ENCODE data around the gene ADAM15. TPM values are rescaled to one million over a fixed set of nuclear protein-coding genes. Genes with fewer than 3 reads are reported as not detected.
A peak's percentile ranks its signal among the peaks of the same experiment; 100 is the strongest.

The ADAM15 gene
- polyA plus RNA-seq, 3 donors = 44.5 to 202 (median 74.3) TPM

DNA sequence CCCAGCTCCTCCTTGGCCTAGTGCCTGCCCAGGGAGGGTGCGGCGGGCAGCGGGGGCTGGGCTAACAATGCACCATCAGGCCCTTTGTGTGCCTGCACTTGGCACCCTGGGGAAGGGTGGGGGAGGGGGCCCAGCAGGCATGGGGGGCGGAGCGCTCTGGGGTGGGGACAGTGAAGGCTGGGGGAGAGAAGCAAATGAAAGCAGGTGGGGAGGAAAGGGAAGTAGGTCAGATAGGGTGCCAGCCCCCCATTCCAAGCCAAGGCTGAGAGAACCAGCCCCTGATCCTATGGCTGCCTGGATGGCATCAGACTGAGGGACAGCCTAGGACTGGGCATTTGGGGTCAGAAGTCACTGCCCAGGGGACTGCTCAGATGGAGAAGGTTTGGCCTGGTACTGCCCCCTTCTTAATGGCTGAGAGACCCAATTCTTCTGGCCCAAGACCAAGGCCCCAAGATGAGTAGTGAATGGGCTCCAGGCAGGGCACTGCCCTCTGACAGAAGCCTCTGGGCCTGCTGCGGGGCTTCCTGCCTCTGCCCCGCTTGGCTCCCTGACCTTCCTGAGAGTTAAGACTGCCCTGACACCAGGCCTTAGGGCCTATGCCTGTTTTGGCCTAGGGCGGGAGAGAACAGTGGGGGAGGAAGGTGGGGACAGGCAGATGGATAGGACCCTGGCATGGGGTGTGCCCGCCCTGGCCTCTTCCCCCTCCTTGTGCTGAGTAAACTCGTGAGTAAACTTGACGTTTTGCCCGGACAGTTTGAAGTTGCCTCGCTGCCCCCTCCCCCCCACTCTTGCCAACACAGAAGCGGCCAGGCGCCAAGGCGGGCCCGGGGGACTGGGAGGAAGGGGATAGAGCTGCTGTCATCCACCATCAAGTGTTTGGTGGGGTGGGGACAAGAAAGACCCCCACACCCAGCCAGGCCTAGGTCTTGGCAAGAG, 45.8 kb upstream of the ADAM15 start:
- 25% methylated on average over 5 of the region's 17 CpGs for WGBS (ENCODE audit: insufficient coverage)
- H3K27ac ChIP-seq (ENCODE audit: low read depth in 1 of 2, low read length in 2 of 2) = peak overlapping the region; percentile 91 to 99
- Mint-ChIP-seq H3K27ac (peak overlapping the region; percentile 94 to 100 (median 99)), H3K36me3 (peaks cover 3 to 16% of the 10 kb centered on the region in 2 donors), H3K27me3 (ENCODE audit: low read depth in 3 of 3) (no peaks in the 10 kb centered on the region), H3K9me3 (no peaks in the 10 kb centered on the region), H3K4me1 (peaks cover 45% of the 10 kb centered on the region), H3K4me3 (peak overlapping the region; percentile 95 to 98)
- peak overlapping the region; percentile 100 for H3K4me2 ChIP-seq (replicated peaks; ENCODE audit: extremely low read depth, low read length, poor library complexity, severe bottlenecking)
- no peak overlapping the region for H2AFZ ChIP-seq (ENCODE audit: insufficient read depth, low read depth, low read length, poor library complexity, severe bottlenecking)
- H3K9me3 ChIP-seq (replicated peaks in 1 of 2; ENCODE audit: control insufficient read depth in 1 of 2, insufficient read depth in 1 of 2, low read length in 2 of 2) = no peaks in the 10 kb centered on the region
- TF ChIP-seq, protein P1, sequence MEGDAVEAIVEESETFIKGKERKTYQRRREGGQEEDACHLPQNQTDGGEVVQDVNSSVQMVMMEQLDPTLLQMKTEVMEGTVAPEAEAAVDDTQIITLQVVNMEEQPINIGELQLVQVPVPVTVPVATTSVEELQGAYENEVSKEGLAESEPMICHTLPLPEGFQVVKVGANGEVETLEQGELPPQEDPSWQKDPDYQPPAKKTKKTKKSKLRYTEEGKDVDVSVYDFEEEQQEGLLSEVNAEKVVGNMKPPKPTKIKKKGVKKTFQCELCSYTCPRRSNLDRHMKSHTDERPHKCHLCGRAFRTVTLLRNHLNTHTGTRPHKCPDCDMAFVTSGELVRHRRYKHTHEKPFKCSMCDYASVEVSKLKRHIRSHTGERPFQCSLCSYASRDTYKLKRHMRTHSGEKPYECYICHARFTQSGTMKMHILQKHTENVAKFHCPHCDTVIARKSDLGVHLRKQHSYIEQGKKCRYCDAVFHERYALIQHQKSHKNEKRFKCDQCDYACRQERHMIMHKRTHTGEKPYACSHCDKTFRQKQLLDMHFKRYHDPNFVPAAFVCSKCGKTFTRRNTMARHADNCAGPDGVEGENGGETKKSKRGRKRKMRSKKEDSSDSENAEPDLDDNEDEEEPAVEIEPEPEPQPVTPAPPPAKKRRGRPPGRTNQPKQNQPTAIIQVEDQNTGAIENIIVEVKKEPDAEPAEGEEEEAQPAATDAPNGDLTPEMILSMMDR (IDR thresholded peaks at IDR 0.05) = no peak
- H3K9ac ChIP-seq (ENCODE audit: insufficient read depth, low read length, poor library complexity, severe bottlenecking) = peak overlapping the region; percentile 85
- no peaks in the 10 kb centered on the region for H3K27me3 ChIP-seq (ENCODE audit: control insufficient read depth in 2 of 2, insufficient read depth in 2 of 2, low read length in 2 of 2)
- peak; percentile 53 to 76 (median 56) for DNase-seq
- H4K20me1 ChIP-seq (ENCODE audit: insufficient read depth, low read length) = peaks cover 30% of the 10 kb centered on the region
- H3K36me3 ChIP-seq (replicated peaks in 1 of 2; ENCODE audit: control insufficient read depth in 1 of 2, insufficient read depth in 2 of 2, low read length in 2 of 2) = no peaks in the 10 kb centered on the region
- H3K4me3 ChIP-seq (replicated peaks in 1 of 3; ENCODE audit: low read depth in 2 of 3, low read length in 3 of 3) = peak overlapping the region; percentile 84 to 100 (median 99)
- peaks cover 55 to 74% of the 10 kb centered on the region in 2 donors for H3K4me1 ChIP-seq (ENCODE audit: control insufficient read depth in 1 of 2, insufficient read depth in 2 of 2, low read length in 2 of 2)
- H3K79me2 ChIP-seq (ENCODE audit: insufficient read depth, low read length) = peaks cover 95% of the 10 kb centered on the region
- intact Hi-C loops (cut with micrococcal nuclease) = loop anchor here (2.0 to 5.0 kb wide), 3 partner anchors 33 to 47 kb away; partner anchors contain the start of genes SHC1 (in 2 of the 2), ADAM15 (in 1 of the 2) and CKS1B (in 1 of the 2)

DNA sequence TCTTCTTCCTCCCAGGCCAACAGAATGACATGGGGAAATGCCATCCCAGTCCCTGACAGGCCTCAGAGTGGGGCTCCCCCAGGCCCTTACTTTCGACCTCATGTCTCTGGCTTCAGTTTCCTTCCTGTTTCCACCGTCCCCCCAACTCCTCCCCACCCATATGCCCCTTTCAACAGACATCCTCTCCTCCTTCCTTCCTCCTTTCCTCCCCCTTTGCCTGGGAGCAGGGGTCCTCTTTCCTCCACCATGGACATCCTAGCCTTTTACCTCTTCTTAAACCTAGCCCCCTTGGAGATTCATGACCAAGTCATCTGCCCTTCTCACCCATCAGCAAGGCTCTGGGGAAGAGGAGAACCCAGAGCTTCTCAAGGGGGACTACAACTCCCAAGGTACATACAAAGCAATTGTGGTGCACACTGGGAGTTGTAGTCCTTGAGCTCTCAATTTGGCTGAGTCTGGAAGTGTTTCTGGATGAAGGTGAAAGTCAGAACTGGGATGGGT, 44.5 kb upstream of the ADAM15 start:
- no peak overlapping the region for H2AFZ ChIP-seq (ENCODE audit: insufficient read depth, low read depth, low read length, poor library complexity, severe bottlenecking)
- TF ChIP-seq, protein P1 (IDR thresholded peaks at IDR 0.05) = no peak
- Mint-ChIP-seq H3K9me3 (no peaks in the 10 kb centered on the region), H3K36me3 (peaks cover 3 to 21% of the 10 kb centered on the region in 2 donors), H3K4me3 (peak overlapping the region; percentile 74 to 98), H3K4me1 (peaks cover 58% of the 10 kb centered on the region), H3K27me3 (ENCODE audit: low read depth in 3 of 3) (no peaks in the 10 kb centered on the region), H3K27ac (peak overlapping the region; percentile 94 to 100 (median 99))
- 0% methylated on average over 2 of the region's 2 CpGs for WGBS (ENCODE audit: insufficient coverage)
- H3K27ac ChIP-seq (ENCODE audit: low read depth in 1 of 2, low read length in 2 of 2) = peak overlapping the region; percentile 91 to 99
- H3K9ac ChIP-seq (ENCODE audit: insufficient read depth, low read length, poor library complexity, severe bottlenecking) = peak overlapping the region; percentile 85
- intact Hi-C loops (cut with micrococcal nuclease) = loop anchor here (2.0 to 5.0 kb wide), 3 partner anchors 34 to 46 kb away; partner anchors contain the start of genes SHC1 (in 2 of the 2), ADAM15 (in 1 of the 2) and CKS1B (in 1 of the 2)
- peak; percentile 67 to 91 (median 85) for DNase-seq
- H3K4me1 ChIP-seq (ENCODE audit: control insufficient read depth in 1 of 2, insufficient read depth in 2 of 2, low read length in 2 of 2) = peaks cover 62 to 77% of the 10 kb centered on the region in 2 donors
- peak overlapping the region; percentile 100 for H3K4me2 ChIP-seq (replicated peaks; ENCODE audit: extremely low read depth, low read length, poor library complexity, severe bottlenecking)
- H3K36me3 ChIP-seq (replicated peaks in 1 of 2; ENCODE audit: control insufficient read depth in 1 of 2, insufficient read depth in 2 of 2, low read length in 2 of 2) = peaks cover 0 to 8% of the 10 kb centered on the region in 2 donors
- H3K79me2 ChIP-seq (ENCODE audit: insufficient read depth, low read length) = peaks cover 98% of the 10 kb centered on the region
- H3K4me3 ChIP-seq (replicated peaks in 1 of 3; ENCODE audit: low read depth in 2 of 3, low read length in 3 of 3) = peak overlapping the region; percentile 89 to 100 (median 93)
- peaks cover 43% of the 10 kb centered on the region for H4K20me1 ChIP-seq (ENCODE audit: insufficient read depth, low read length)
- no peaks in the 10 kb centered on the region for H3K9me3 ChIP-seq (replicated peaks in 1 of 2; ENCODE audit: control insufficient read depth in 1 of 2, insufficient read depth in 1 of 2, low read length in 2 of 2)
- no peaks in the 10 kb centered on the region for H3K27me3 ChIP-seq (ENCODE audit: control insufficient read depth in 2 of 2, insufficient read depth in 2 of 2, low read length in 2 of 2)

Data from CD14-positive monocyte (primary cell).